Endothelial cell of umbilical vein (primary cell): ENCODE data around the gene MCM3AP. TPM values are rescaled to one million over a fixed set of nuclear protein-coding genes. Genes with fewer than 3 reads are reported as not detected.

Experiments used
- BruUV-seq: library from RNA; stranded (reverse); fragments of 400-500 nt; replicated peaks from 2 replicates; lab custom pipeline; 2021; lab: Mats Ljungman, UMichigan
- CTCF ChIA-PET: fragments of 300-600, 350-600 bp; sonication (Branson Sonifier 250); formaldehyde crosslinking; loops from one replicate; lab custom pipeline; 2021; ENCODE audit warnings: antibody characterized with exemption, inconsistent platforms; lab: Charles Lee
- POLR2A ChIA-PET: fragments of 300-600, 350-600 bp; sonication (Branson Sonifier 250); formaldehyde crosslinking; loops from one replicate; lab custom pipeline; 2021; ENCODE audit warnings: antibody characterized with exemption, inconsistent platforms; lab: Charles Lee
- DNase-seq: peaks from one replicate; pipeline ENCODE4 v3.0.0-alpha.2; 2011; ENCODE audit warnings: low read depth, low spot score
- FAIRE-seq: peaks from 2 replicates; lab custom pipeline; 2011; peaks lifted over from hg19 to GRCh38; lab: Jason Lieb, UNC
- H2AFZ ChIP-seq: 2 replicates; pipeline ENCODE4 v1.6.0; 2012; ENCODE audit warnings: low read depth, low read length, control low read depth, inconsistent platforms
- H3K27ac ChIP-seq: 2 replicates; pipeline ENCODE4 v1.5.1; 2011; ENCODE audit warnings: low read depth, mild to moderate bottlenecking, control low read depth, low read length, moderate library complexity; ENCODE audit not compliant: insufficient read depth
- H3K27me3 ChIP-seq, 2 experiments: 2 replicates each; pipeline versions ENCODE4 v1.6.0 to v1.6.1; 2011; ENCODE audit warnings: low read length in 2 of 2, mixed read lengths in 1 of 2; ENCODE audit not compliant: control insufficient read depth in 2 of 2, insufficient read depth in 2 of 2
- H3K36me3 ChIP-seq, 2 experiments: 2 replicates in 1 of 2; 3 replicates in 1 of 2; pipeline ENCODE4 v1.5.1; 2011; ENCODE audit warnings: low read length in 2 of 2, mild to moderate bottlenecking in 1 of 2, moderate library complexity in 1 of 2; ENCODE audit not compliant: control insufficient read depth in 2 of 2, insufficient read depth in 2 of 2; ENCODE audit errors: extremely low read depth in 1 of 2
- H3K4me1 ChIP-seq: 3 replicates; pipeline ENCODE4 v1.5.1; 2011; ENCODE audit warnings: mild to moderate bottlenecking, low read length; ENCODE audit not compliant: control insufficient read depth, insufficient read depth; ENCODE audit errors: extremely low read depth
- H3K4me2 ChIP-seq: 2 replicates; pipeline ENCODE4 v1.6.1; 2011; ENCODE audit warnings: low read length, control low read depth, mixed read lengths; ENCODE audit not compliant: insufficient read depth
- H3K4me3 ChIP-seq, 3 experiments: fragments of 200-600 bp in 1 of 3; sonication (generic), shearing (Covaris generic) in 1 of 3; replicated peaks in 1 of 3; 2 replicates each; pipeline ENCODE4 v1.5.1; 2011 to 2016; ENCODE audit warnings: control low read depth in 3 of 3, low read length in 3 of 3, mild to moderate bottlenecking in 2 of 3, inconsistent platforms in 1 of 3, low read depth in 1 of 3, moderate library complexity in 1 of 3; ENCODE audit not compliant: insufficient read depth in 1 of 3
- H3K79me2 ChIP-seq: 2 replicates; pipeline ENCODE4 v1.6.0; 2012; ENCODE audit warnings: low read length, inconsistent platforms; ENCODE audit not compliant: control insufficient read depth, insufficient read depth
- H3K9ac ChIP-seq: replicated peaks from 2 replicates; pipeline ENCODE3; 2011; ENCODE audit warnings: low read length, control low read depth; ENCODE audit not compliant: insufficient read depth; ENCODE audit errors: extremely low read depth
- H3K9me1 ChIP-seq: replicated peaks from 3 replicates; pipeline ENCODE4 v1.6.0; 2011; ENCODE audit warnings: mild to moderate bottlenecking, low read length; ENCODE audit not compliant: control insufficient read depth, insufficient read depth; ENCODE audit errors: extremely low read depth
- H3K9me3 ChIP-seq: replicated peaks from 2 replicates; pipeline ENCODE4 v1.5.1; 2012; ENCODE audit warnings: low read length, inconsistent platforms; ENCODE audit not compliant: control insufficient read depth, insufficient read depth
- H4K20me1 ChIP-seq: replicated peaks from 2 replicates; pipeline ENCODE3; 2011; ENCODE audit warnings: mild to moderate bottlenecking, low read length; ENCODE audit not compliant: control insufficient read depth, insufficient read depth; ENCODE audit errors: extremely low read depth
- CTCF ChIP-seq, 2 donors: IDR thresholded peaks; 1 replicate in 1 of 2; 2 replicates in 1 of 2; pipeline ENCODE4 v1.5.1; 2011; ENCODE audit warnings: low read length in 2 of 2, mild to moderate bottlenecking in 2 of 2, moderate library complexity in 2 of 2, control low read depth in 1 of 2, inconsistent platforms in 1 of 2, low read depth in 1 of 2; ENCODE audit not compliant: insufficient read depth in 1 of 2; ENCODE audit errors: extremely low read depth in 1 of 2
- EZH2 ChIP-seq: IDR thresholded peaks from 2 replicates; pipeline ENCODE4 v1.6.1; 2012; ENCODE audit warnings: borderline replicate concordance, low read depth, mild to moderate bottlenecking, moderate library complexity, low read length, inconsistent platforms; ENCODE audit not compliant: severe bottlenecking
- FOS ChIP-seq: IDR thresholded peaks from 2 replicates; pipeline ENCODE4 v1.6.1; 2011; ENCODE audit warnings: mild to moderate bottlenecking, low read length, moderate library complexity, borderline replicate concordance; ENCODE audit not compliant: insufficient read depth
- GATA2 ChIP-seq: IDR thresholded peaks from 2 replicates; pipeline ENCODE4 v1.7.0; 2011; ENCODE audit warnings: low read depth, mild to moderate bottlenecking, moderate library complexity, mixed read lengths, low read length; ENCODE audit not compliant: insufficient read length, insufficient read depth
- JUN ChIP-seq: IDR thresholded peaks from 2 replicates; pipeline ENCODE4 v1.6.1; 2011; ENCODE audit warnings: borderline replicate concordance, low read depth; ENCODE audit not compliant: insufficient read length, insufficient read depth
- MYC ChIP-seq: IDR thresholded peaks from one replicate; pipeline ENCODE4 v1.6.1; 2011; ENCODE audit warnings: mild to moderate bottlenecking, low read depth, low read length
- POLR2A ChIP-seq: IDR thresholded peaks from 2 replicates; pipeline ENCODE4 v1.6.1; 2012; ENCODE audit warnings: low read depth, mild to moderate bottlenecking, control low read depth, low read length
- POLR2AphosphoS5 ChIP-seq: IDR thresholded peaks from 2 replicates; pipeline ENCODE4 v1.6.1; 2012; ENCODE audit warnings: low read depth, mild to moderate bottlenecking, control low read depth, low read length, moderate library complexity; ENCODE audit not compliant: insufficient read depth
- dilution Hi-C: fragments of 300-500 bp; cut with MboI; formaldehyde crosslinking; loops from one replicate; pipeline ENCODE4 v1.15.0; 2019; ENCODE audit warnings: low sequenced_read_pairs; ENCODE audit not compliant: extremely low pct_ligation_motif_present
- intact Hi-C: fragments of 100-400 bp; cut with micrococcal nuclease; formaldehyde crosslinking; loops from one replicate; pipeline ENCODE4 v1.10.0; 2022
- polyA plus RNA-seq, 4 experiments: library from polyadenylated mRNA; depleted of rRNA in 3 of 4; stranded (reverse) in 3 of 4; unstranded in 1 of 4; fragments of >200 nt; gene quantifications; 2 replicates each; pipeline versions ENCODE4 v1.2.1 to v1.2.3, GENCODE V29; 2011 to 2012; ENCODE audit warnings: missing spikeins in 1 of 4
- total RNA-seq: library from RNA; stranded (reverse); gene quantifications from 2 replicates; pipeline ENCODE4 v1.2.3, GENCODE V29; 2021
- TF ChIP-seq, protein P1 (sequence below): IDR thresholded peaks from 2 replicates; pipeline ENCODE4 v1.6.1; 2011; ENCODE audit not compliant: insufficient read depth, insufficient read length

Gene MCM3AP
- total and polyA plus RNA-seq, 2 donors (not counting 3 experiments of a cell fraction or from before 2014, with no cell fraction given): 37.9 to 115 TPM

- DNase-seq (no peak), FAIRE-seq (no peak)
- no peaks in the 10 kb centered on the region for H3K9me3 ChIP-seq
- H2AFZ ChIP-seq: no peak overlapping the region
- peaks cover 14% of the 10 kb centered on the region for H3K4me1 ChIP-seq
- CTCF ChIA-PET: no interaction called here
- H3K4me3 ChIP-seq: no peak overlapping the region
- H3K27ac ChIP-seq: no peak overlapping the region
- no TSS peak for BruUV-seq
- no peaks in the 10 kb centered on the region for H3K9me1 ChIP-seq
- H3K9ac ChIP-seq: no peak overlapping the region
- H3K36me3 ChIP-seq: peaks cover 0 to 4% of the 10 kb centered on the region in 2 experiments
- no peak for TF ChIP-seq EZH2
- no peak for TF ChIP-seq POLR2AphosphoS5
- TF ChIP-seq JUN: no peak
- no peak for TF ChIP-seq GATA2
- no peak for TF ChIP-seq FOS
- no peak for TF ChIP-seq POLR2A
- no peak for TF ChIP-seq CTCF (IDR thresholded peaks at IDR 0.05; ENCODE audit: extremely low read depth in 1 of 2, insufficient read depth in 1 of 2, low read depth in 1 of 2, low read length in 2 of 2)
- TF ChIP-seq MYC: no peak
- TF ChIP-seq, protein P1, sequence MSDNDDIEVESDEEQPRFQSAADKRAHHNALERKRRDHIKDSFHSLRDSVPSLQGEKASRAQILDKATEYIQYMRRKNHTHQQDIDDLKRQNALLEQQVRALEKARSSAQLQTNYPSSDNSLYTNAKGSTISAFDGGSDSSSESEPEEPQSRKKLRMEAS: no peak
- dilution Hi-C loops: no loop called here
- no peak overlapping the region for H3K4me2 ChIP-seq
- no peaks in the 10 kb centered on the region for H4K20me1 ChIP-seq
- no peaks in the 10 kb centered on the region for H3K27me3 ChIP-seq
- peaks cover 11% of the 10 kb centered on the region for H3K79me2 ChIP-seq
- intact Hi-C loops: no loop called here
- POLR2A ChIA-PET: no interaction called here
These were observed 4.3 kb upstream of the MCM3AP start for GRCh38 chr21:46289655-46290179.
